DOHH2 (cell line): ENCODE data around the gene RNF149.

ENCODE experiments used
- H3F3A ChIP-seq: fragments of 200-600 bp; sonication (generic), shearing (Covaris generic); 2 replicates; pipeline ENCODE4 v1.6.0; 2016; ENCODE audit warnings: antibody characterized with exemption, mild to moderate bottlenecking; ENCODE audit not compliant: control insufficient read depth, insufficient read depth
- H3K27ac ChIP-seq: fragments of 200-600 bp; sonication (generic); 2 replicates; pipeline ENCODE4 v1.5.1; 2014; ENCODE audit warnings: low read depth, mild to moderate bottlenecking, low read length, moderate library complexity
- H3K27me3 ChIP-seq: fragments of 200-600 bp; sonication (generic); 2 replicates; pipeline ENCODE4 v1.6.1; 2014; ENCODE audit warnings: mild to moderate bottlenecking, low read length, mixed read lengths; ENCODE audit not compliant: control insufficient read depth
- H3K36me3 ChIP-seq: fragments of 200-600 bp; sonication (generic); 2 replicates; pipeline ENCODE4 v1.6.1; 2014; ENCODE audit warnings: mild to moderate bottlenecking, low read length, moderate library complexity, mixed read lengths; ENCODE audit not compliant: control insufficient read depth
- H3K4me1 ChIP-seq: fragments of 200-600 bp; sonication (generic); 2 replicates; pipeline ENCODE4 v1.6.1; 2014; ENCODE audit warnings: mild to moderate bottlenecking, low read length, mixed read lengths; ENCODE audit not compliant: control insufficient read depth
- H3K4me2 ChIP-seq: fragments of 200-600 bp; sonication (generic); 2 replicates; pipeline ENCODE4 v1.6.0; 2014; ENCODE audit warnings: mild to moderate bottlenecking, low read length, moderate library complexity
- H3K4me3 ChIP-seq: fragments of 200-600 bp; sonication (generic); 2 replicates; pipeline ENCODE4 v1.5.1; 2014; ENCODE audit warnings: mild to moderate bottlenecking, low read length, mixed read lengths
- H3K79me2 ChIP-seq: fragments of 200-600 bp; sonication (generic); 2 replicates; pipeline ENCODE4 v1.6.1; 2014; ENCODE audit warnings: mild to moderate bottlenecking, low read length, mixed read lengths; ENCODE audit not compliant: control insufficient read depth
- H3K9me2 ChIP-seq: fragments of 200-600 bp; sonication (generic); replicated peaks from 2 replicates; pipeline ENCODE4 v1.6.1; 2014; ENCODE audit warnings: mild to moderate bottlenecking, low read length, mixed read lengths; ENCODE audit not compliant: control insufficient read depth
- H3K9me3 ChIP-seq: fragments of 200-600 bp; sonication (generic); 2 replicates; pipeline ENCODE4 v1.6.1; 2014; ENCODE audit warnings: antibody characterized with exemption, low read length, mixed read lengths; ENCODE audit not compliant: control insufficient read depth, insufficient read depth
- H4K20me1 ChIP-seq: fragments of 200-600 bp; sonication (generic); 2 replicates; pipeline ENCODE4 v1.6.0; 2014; ENCODE audit warnings: low read depth, mild to moderate bottlenecking, antibody characterized with exemption, low read length, moderate library complexity; ENCODE audit not compliant: control insufficient read depth, insufficient read depth
- CTCF ChIP-seq: fragments of 200-600 bp; sonication (generic); IDR thresholded peaks from one replicate; pipeline ENCODE4 v1.5.1; 2014; ENCODE audit warnings: antibody characterized with exemption, mild to moderate bottlenecking, low read depth, low read length; ENCODE audit not compliant: poor library complexity, severe bottlenecking
- EZH2phosphoT487 ChIP-seq: fragments of 200-600 bp; sonication (generic); IDR thresholded peaks from 2 replicates; pipeline ENCODE4 v1.6.1; 2017; ENCODE audit warnings: borderline replicate concordance, mild to moderate bottlenecking, antibody characterized with exemption, low read length, moderate library complexity, mixed read lengths

RNF149 gene

GRCh38 chr2:101311696-101312017 is 3.2 kb upstream of the RNF149 start:
- peaks cover 32% of the 10 kb centered on the region for H3K4me1 ChIP-seq
- no peaks in the 10 kb centered on the region for H3K36me3 ChIP-seq
- H3K27ac ChIP-seq = no peak overlapping the region
- H3K4me3 ChIP-seq = no peak overlapping the region
- H3K79me2 ChIP-seq = peaks cover 18% of the 10 kb centered on the region
- H3K9me3 ChIP-seq = no peaks in the 10 kb centered on the region
- no peak overlapping the region for H3K4me2 ChIP-seq
- H4K20me1 ChIP-seq = no peaks in the 10 kb centered on the region
- TF ChIP-seq EZH2phosphoT487 (no peak), CTCF (no peak)
- H3K27me3 ChIP-seq = no peaks in the 10 kb centered on the region
- H3F3A ChIP-seq = no peaks in the 10 kb centered on the region
- H3K9me2 ChIP-seq = no peaks in the 10 kb centered on the region

GRCh38 chr2:101310834-101311695 is 2.6 kb upstream of the RNF149 start:
- Histone ChIP-seq H3K9me2 (no peaks in the 10 kb centered on the region), H3F3A (no peaks in the 10 kb centered on the region), H3K4me1 (peaks cover 37% of the 10 kb centered on the region), H3K27me3 (no peaks in the 10 kb centered on the region), H3K9me3 (no peaks in the 10 kb centered on the region), H3K27ac (no peak overlapping the region), H3K4me3 (no peak overlapping the region), H3K79me2 (peaks cover 24% of the 10 kb centered on the region), H3K36me3 (no peaks in the 10 kb centered on the region; the same call in 1 of the 2 replicates), H4K20me1 (no peaks in the 10 kb centered on the region; the same call in 1 of the 2 replicates), H3K4me2 (no peak overlapping the region)
- TF ChIP-seq EZH2phosphoT487 = no peak

- Histone ChIP-seq H3K9me3 (no peaks in the 10 kb centered on the region), H3F3A (no peaks in the 10 kb centered on the region), H3K4me3 (no peak overlapping the region), H3K36me3 (peaks cover 2% of the 10 kb centered on the region; the same call in 1 of the 2 replicates), H3K27me3 (no peaks in the 10 kb centered on the region), H3K4me1 (peaks cover 44% of the 10 kb centered on the region), H3K27ac (no peak overlapping the region), H4K20me1 (no peaks in the 10 kb centered on the region; the same call in 1 of the 2 replicates), H3K9me2 (no peaks in the 10 kb centered on the region), H3K79me2 (peaks cover 32% of the 10 kb centered on the region), H3K4me2 (no peak overlapping the region)
- TF ChIP-seq CTCF (no peak), EZH2phosphoT487 (no peak)
Measured at GRCh38 chr2:101310090-101310833, 1.8 kb upstream of the RNF149 start.

- Histone ChIP-seq H3K9me3 (no peaks in the 10 kb centered on the region), H3K4me2 (peak overlapping the region; percentile 77), H3K4me1 (peaks cover 44% of the 10 kb centered on the region), H3K27me3 (no peaks in the 10 kb centered on the region), H3K79me2 (peaks cover 43% of the 10 kb centered on the region), H4K20me1 (no peaks in the 10 kb centered on the region; the same call in 1 of the 2 replicates), H3K4me3 (peak overlapping the region; percentile 93), H3K9me2 (no peaks in the 10 kb centered on the region), H3F3A (no peaks in the 10 kb centered on the region), H3K27ac (no peak overlapping the region), H3K36me3 (peaks cover 2% of the 10 kb centered on the region; the same call in 1 of the 2 replicates)
- TF ChIP-seq EZH2phosphoT487 = no peak
- no peak for TF ChIP-seq CTCF
Measured at GRCh38 chr2:101307950-101308431, 510 bp downstream of the RNF149 start.
